Natural killer cell (primary cell): ENCODE measurements around the gene PPP1R12C. TPM values are rescaled to one million over a fixed set of nuclear protein-coding genes. Genes with fewer than 3 reads are reported as not detected.

Experiments used
- ATAC-seq, 3 donors: fragments of 150-1000 bp in 2 of 3; fragments of 200-7000 bp in 1 of 3; cut with Tn5 transposase; 1 replicate in 1 of 3; 2 replicates in 2 of 3; pipeline ENCODE4 v1.10.0; 2021; ENCODE audit warnings: mild to moderate bottlenecking in 2 of 3, moderate library complexity in 2 of 3
- DNase-seq, 2 donors: peaks; one replicate each; pipeline versions ENCODE4 v3.0.0 to v3.0.0-alpha.2; 2013 to 2021; ENCODE audit warnings: mixed read lengths in 1 of 2
- H3K27ac ChIP-seq: one replicate; pipeline ENCODE4 v1.5.1; 2013; ENCODE audit warnings: mild to moderate bottlenecking, low read length
- H3K27me3 ChIP-seq: one replicate; pipeline ENCODE4 v1.6.1; 2013; ENCODE audit warnings: low read length; ENCODE audit not compliant: control insufficient read depth, insufficient read depth
- H3K36me3 ChIP-seq: one replicate; pipeline ENCODE4 v1.6.1; 2013; ENCODE audit warnings: low read length; ENCODE audit not compliant: control insufficient read depth, insufficient read depth
- H3K4me1 ChIP-seq: one replicate; pipeline ENCODE4 v1.6.1; 2013; ENCODE audit warnings: low read length; ENCODE audit not compliant: control insufficient read depth, insufficient read depth
- H3K4me3 ChIP-seq: one replicate; pipeline ENCODE4 v1.5.1; 2013; ENCODE audit warnings: low read length
- H3K9me3 ChIP-seq: one replicate; pipeline ENCODE4 v1.6.1; 2013; ENCODE audit warnings: low read length; ENCODE audit not compliant: control insufficient read depth, insufficient read depth
- H3K27ac Mint-ChIP-seq, 2 donors: one replicate each; pipeline ENCODE4 v1.8.0; 2022; ENCODE audit warnings: mild to moderate bottlenecking in 2 of 2, mixed read lengths in 2 of 2, moderate library complexity in 1 of 2
- H3K27me3 Mint-ChIP-seq, 2 donors: one replicate each; pipeline ENCODE4 v1.8.0; 2022; ENCODE audit warnings: low read depth in 2 of 2, mixed read lengths in 2 of 2
- H3K36me3 Mint-ChIP-seq: one replicate; pipeline ENCODE4 v1.8.0; 2022; ENCODE audit warnings: mixed read lengths
- H3K4me1 Mint-ChIP-seq, 2 donors: one replicate each; pipeline ENCODE4 v1.8.0; 2022; ENCODE audit warnings: mixed read lengths in 2 of 2
- H3K4me3 Mint-ChIP-seq: one replicate; pipeline ENCODE4 v1.8.0; 2022; ENCODE audit warnings: mild to moderate bottlenecking, moderate library complexity, mixed read lengths
- H3K9me3 Mint-ChIP-seq, 2 donors: one replicate each; pipeline ENCODE4 v1.8.0; 2022; ENCODE audit warnings: mixed read lengths in 2 of 2
- WGBS: methylation state at CpG from one replicate; pipeline ENCODE4 v1.1.7; 2013; ENCODE audit warnings: missing lambda C conversion rate; ENCODE audit not compliant: insufficient coverage; 5-methylcytosine and 5-hydroxymethylcytosine counted together
- intact Hi-C: fragments of 100-400 bp; cut with micrococcal nuclease; formaldehyde crosslinking; loops from one replicate; pipeline ENCODE4 v1.14.2; 2022
- total RNA-seq, 4 donors: library from RNA; stranded (reverse); fragments of 120-200 nt in 1 of 4; gene quantifications; one replicate each; pipeline versions ENCODE4 v1.2.3 to v1.2.4, GENCODE V29; 2013 to 2022
- TF ChIP-seq, protein P1 (sequence below): fragments of 200-600 bp; IDR thresholded peaks from one replicate; pipeline ENCODE4 v1.8.0; 2022; ENCODE audit warnings: antibody characterized with exemption

Gene PPP1R12C
- total RNA-seq, 3 donors from 2014 or later (not counting 1 experiment from before 2014, with no cell fraction given): 162 to 178 (median 174) TPM

DNA sequence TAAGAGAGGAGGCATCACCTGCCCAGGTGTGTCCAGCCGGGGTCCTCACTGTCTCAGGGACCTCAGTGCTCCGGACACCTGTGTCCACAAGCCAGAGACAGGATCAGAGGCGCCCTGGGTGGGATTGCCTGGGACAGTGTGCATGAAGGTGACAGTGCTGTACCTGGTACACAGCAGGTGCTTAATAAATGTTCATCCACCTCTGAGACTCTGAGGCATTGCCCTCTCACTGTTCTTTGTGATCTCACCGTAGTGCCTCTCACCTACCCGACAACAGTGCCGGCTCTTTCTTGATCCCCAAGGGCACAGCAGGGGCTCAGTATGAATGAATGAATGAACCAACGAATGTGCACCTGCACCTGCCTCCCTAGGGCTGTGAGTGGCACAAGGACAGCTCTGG, 63.7 kb downstream of the PPP1R12C start:
- no peak overlapping the region for H3K4me3 Mint-ChIP-seq
- Histone ChIP-seq H3K36me3 (peaks cover 44% of the 10 kb centered on the region), H3K27ac (no peak overlapping the region), H3K4me3 (no peak overlapping the region), H3K4me1 (no peaks in the 10 kb centered on the region), H3K27me3 (no peaks in the 10 kb centered on the region), H3K9me3 (no peaks in the 10 kb centered on the region)
- H3K27ac Mint-ChIP-seq: no peak overlapping the region
- no peak for DNase-seq
- no peaks in the 10 kb centered on the region for H3K9me3 Mint-ChIP-seq
- intact Hi-C loops: no loop called here
- H3K36me3 Mint-ChIP-seq: no peaks in the 10 kb centered on the region
- no peaks in the 10 kb centered on the region for H3K4me1 Mint-ChIP-seq
- 96% methylated on average over 7 of the region's 7 CpGs for WGBS
- ATAC-seq: peak in 1 of 3 donors; percentile 17
- TF ChIP-seq, protein P1, sequence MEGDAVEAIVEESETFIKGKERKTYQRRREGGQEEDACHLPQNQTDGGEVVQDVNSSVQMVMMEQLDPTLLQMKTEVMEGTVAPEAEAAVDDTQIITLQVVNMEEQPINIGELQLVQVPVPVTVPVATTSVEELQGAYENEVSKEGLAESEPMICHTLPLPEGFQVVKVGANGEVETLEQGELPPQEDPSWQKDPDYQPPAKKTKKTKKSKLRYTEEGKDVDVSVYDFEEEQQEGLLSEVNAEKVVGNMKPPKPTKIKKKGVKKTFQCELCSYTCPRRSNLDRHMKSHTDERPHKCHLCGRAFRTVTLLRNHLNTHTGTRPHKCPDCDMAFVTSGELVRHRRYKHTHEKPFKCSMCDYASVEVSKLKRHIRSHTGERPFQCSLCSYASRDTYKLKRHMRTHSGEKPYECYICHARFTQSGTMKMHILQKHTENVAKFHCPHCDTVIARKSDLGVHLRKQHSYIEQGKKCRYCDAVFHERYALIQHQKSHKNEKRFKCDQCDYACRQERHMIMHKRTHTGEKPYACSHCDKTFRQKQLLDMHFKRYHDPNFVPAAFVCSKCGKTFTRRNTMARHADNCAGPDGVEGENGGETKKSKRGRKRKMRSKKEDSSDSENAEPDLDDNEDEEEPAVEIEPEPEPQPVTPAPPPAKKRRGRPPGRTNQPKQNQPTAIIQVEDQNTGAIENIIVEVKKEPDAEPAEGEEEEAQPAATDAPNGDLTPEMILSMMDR: no peak
- no peaks in the 10 kb centered on the region for H3K27me3 Mint-ChIP-seq

DNA sequence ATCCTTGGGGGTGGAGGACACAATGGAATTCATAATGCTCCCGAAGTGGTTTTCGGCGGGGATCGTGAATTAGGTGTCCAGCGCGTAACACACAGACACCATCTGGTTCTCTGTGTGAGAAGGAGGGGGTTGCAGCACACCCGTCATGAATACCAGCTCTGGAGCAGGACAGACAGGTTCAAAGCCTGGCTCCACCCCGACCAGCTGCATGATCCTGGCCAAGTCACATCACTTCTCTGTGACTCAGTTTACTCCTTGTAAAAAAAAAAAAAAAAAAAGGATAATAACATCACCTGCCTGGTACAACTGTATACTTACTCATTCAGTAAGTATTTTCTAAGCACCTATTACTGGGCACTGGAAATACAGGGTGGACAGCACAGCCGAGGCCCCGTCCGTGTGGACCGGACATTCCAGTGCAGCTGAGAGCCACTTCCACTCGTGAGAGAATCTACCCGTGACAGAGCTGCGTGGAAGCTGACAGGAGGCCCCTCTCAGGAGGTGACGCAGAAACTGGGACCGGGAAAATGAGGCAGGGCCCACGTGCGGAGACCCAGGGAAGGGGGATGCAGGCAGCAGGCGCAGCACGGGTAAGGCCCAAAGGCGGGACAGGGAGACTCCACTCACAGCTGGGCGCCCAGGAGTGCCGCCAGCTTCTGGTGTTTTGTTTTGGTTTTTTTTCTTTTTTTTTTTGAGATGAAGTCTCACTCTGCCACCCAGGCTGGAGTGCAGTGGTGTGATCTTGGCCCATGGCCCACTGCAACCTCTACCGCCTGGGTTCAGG, 66.5 kb downstream of the PPP1R12C start:
- WGBS: 96% methylated on average over 25 of the region's 25 CpGs

DNA sequence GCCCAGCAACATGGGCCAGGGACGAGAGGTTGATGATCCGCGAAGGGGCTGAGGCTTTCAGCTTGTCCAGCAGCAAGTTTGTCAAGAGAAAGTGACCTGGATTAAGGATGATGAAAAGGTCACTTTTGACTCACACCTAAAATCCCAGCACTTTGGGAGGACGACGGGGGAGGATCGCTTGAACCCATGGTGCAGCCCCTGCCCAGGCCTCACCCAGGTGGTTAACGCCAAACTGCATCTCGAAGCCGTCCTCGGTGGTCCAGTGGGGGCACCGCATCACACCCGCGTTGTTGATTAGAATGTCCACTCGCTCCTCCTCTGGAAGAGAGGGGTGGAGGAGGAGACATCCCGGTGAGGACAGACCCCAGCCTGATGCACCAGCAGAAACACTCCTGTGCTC, 69.0 kb downstream of the PPP1R12C start:
- no peak overlapping the region for H3K4me3 Mint-ChIP-seq
- Histone ChIP-seq H3K27ac (no peak overlapping the region), H3K9me3 (no peaks in the 10 kb centered on the region), H3K4me1 (no peaks in the 10 kb centered on the region), H3K36me3 (peaks cover 57% of the 10 kb centered on the region), H3K27me3 (no peaks in the 10 kb centered on the region), H3K4me3 (no peak overlapping the region)
- 96% methylated on average over 15 of the region's 15 CpGs for WGBS
- H3K36me3 Mint-ChIP-seq: no peaks in the 10 kb centered on the region
- H3K4me1 Mint-ChIP-seq: no peaks in the 10 kb centered on the region
- DNase-seq (no peak), ATAC-seq (no peak)
- H3K9me3 Mint-ChIP-seq: no peaks in the 10 kb centered on the region
- no peaks in the 10 kb centered on the region for H3K27me3 Mint-ChIP-seq
- no peak overlapping the region for H3K27ac Mint-ChIP-seq
- intact Hi-C loops: no loop called here
- TF ChIP-seq, protein P1: no peak

More for the DNA sequence above, 66.5 kb downstream of the PPP1R12C start:
- H3K9me3 ChIP-seq: no peaks in the 10 kb centered on the region
- no peaks in the 10 kb centered on the region for H3K27me3 ChIP-seq
- H3K9me3 Mint-ChIP-seq: no peaks in the 10 kb centered on the region
- no peak overlapping the region for H3K27ac ChIP-seq
- no peak overlapping the region for H3K27ac Mint-ChIP-seq
- no peaks in the 10 kb centered on the region for H3K36me3 Mint-ChIP-seq
- no peaks in the 10 kb centered on the region for H3K27me3 Mint-ChIP-seq
- DNase-seq: no peak
- no peak overlapping the region for H3K4me3 ChIP-seq
- TF ChIP-seq, protein P1: no peak
- H3K4me3 Mint-ChIP-seq: no peak overlapping the region
- H3K36me3 ChIP-seq: peaks cover 54% of the 10 kb centered on the region
- ATAC-seq: no peak
- intact Hi-C loops: no loop called here
- no peaks in the 10 kb centered on the region for H3K4me1 Mint-ChIP-seq
- H3K4me1 ChIP-seq: no peaks in the 10 kb centered on the region

GRCh38 chr19:55047951-55048350, 69.5 kb downstream of the PPP1R12C start:
- 98% methylated on average over 12 of the region's 12 CpGs for WGBS
- H3K36me3 Mint-ChIP-seq: no peaks in the 10 kb centered on the region
- Histone ChIP-seq H3K9me3 (no peaks in the 10 kb centered on the region), H3K27me3 (no peaks in the 10 kb centered on the region), H3K4me3 (no peak overlapping the region), H3K36me3 (peaks cover 57% of the 10 kb centered on the region), H3K27ac (no peak overlapping the region), H3K4me1 (peaks cover 2% of the 10 kb centered on the region)
- H3K27me3 Mint-ChIP-seq: no peaks in the 10 kb centered on the region
- intact Hi-C loops: no loop called here
- no peaks in the 10 kb centered on the region for H3K4me1 Mint-ChIP-seq
- TF ChIP-seq, protein P1: no peak
- H3K9me3 Mint-ChIP-seq: no peaks in the 10 kb centered on the region
- no peak overlapping the region for H3K4me3 Mint-ChIP-seq
- no peak overlapping the region for H3K27ac Mint-ChIP-seq
- ATAC-seq (no peak), DNase-seq (no peak)
